ENCODE measurements around the gene GLRA3.

Gene GLRA3

GRCh38 chr4:174626342-174627008 is 202.6 kb downstream of the GLRA3 start:
- TF ChIP-seq CTCF (conservative IDR thresholded peaks at IDR 0.05): no peak
- H3K27ac ChIP-seq: peak overlapping the region; percentile 73

GRCh38 chr4:174616661-174617060 is 212.4 kb downstream of the GLRA3 start:
- H3K27ac ChIP-seq: no peak overlapping the region; the same call in 1 of the 2 replicates
- TF ChIP-seq CTCF (conservative IDR thresholded peaks at IDR 0.05): no peak

- no peak for TF ChIP-seq CTCF (conservative IDR thresholded peaks at IDR 0.05)
- peak overlapping the region; percentile 2; the same call in 1 of the 2 replicates for H3K27ac ChIP-seq
Measured at GRCh38 chr4:174613979-174614378, 215.1 kb downstream of the GLRA3 start.

- no peak overlapping the region for H3K27ac ChIP-seq
- no peak for TF ChIP-seq CTCF (conservative IDR thresholded peaks at IDR 0.05)
Measured at GRCh38 chr4:174611792-174612191, 217.3 kb downstream of the GLRA3 start.

- H3K27ac ChIP-seq: no peak overlapping the region
- no peak for TF ChIP-seq CTCF (conservative IDR thresholded peaks at IDR 0.05)
Measured at GRCh38 chr4:174607792-174608191, 221.3 kb downstream of the GLRA3 start.

- TF ChIP-seq CTCF (conservative IDR thresholded peaks at IDR 0.05): no peak
- peak overlapping the region; percentile 51 for H3K27ac ChIP-seq
Measured at GRCh38 chr4:174604198-174604597, 224.8 kb downstream of the GLRA3 start.

GRCh38 chr4:174600391-174600790 is 228.7 kb downstream of the GLRA3 start:
- no peak overlapping the region for H3K27ac ChIP-seq
- TF ChIP-seq CTCF (conservative IDR thresholded peaks at IDR 0.05): no peak

Data from VCaP (cell line).